Measurements from ENCODE around the gene PIK3R1. TPM values are rescaled to one million over a fixed set of nuclear protein-coding genes. Genes with fewer than 3 reads are reported as not detected.
A peak's percentile ranks its signal among the peaks of the same experiment; 100 is the strongest.

PIK3R1 gene
- total and polyA plus RNA-seq, 2 of the 4 experiments (the other 2 are of a cell fraction): 2.4 to 9.3 TPM

DNA sequence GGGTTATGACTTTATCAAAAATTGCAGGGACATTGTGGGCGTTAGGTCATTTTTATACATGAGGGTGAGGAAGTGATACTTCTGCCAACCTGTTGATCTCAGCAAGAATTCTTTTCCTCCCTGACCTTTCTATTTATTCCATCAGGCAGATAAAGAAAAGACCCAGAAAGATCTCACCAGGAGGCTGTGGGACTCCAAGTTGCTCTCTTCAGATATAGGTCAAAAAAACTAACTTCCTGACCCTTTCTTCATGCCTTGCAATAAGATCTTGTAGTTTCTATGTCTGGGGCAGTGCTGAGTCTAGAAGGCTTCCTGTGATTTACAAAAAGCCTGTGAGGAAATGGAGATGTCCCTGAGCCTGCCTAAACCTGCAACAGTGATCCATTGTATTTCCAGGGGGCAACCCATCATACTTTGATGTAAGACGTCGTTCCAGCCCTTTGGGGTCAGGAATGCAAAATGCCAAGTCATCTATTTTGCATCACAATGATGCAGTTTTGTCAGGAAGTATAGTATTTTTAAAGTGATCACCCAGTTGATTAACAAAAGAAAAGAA is 22.0 kb upstream of the PIK3R1 start:
- Histone ChIP-seq H3K9me3 (ENCODE audit: control insufficient read depth, insufficient read depth, low read length) (no peaks in the 10 kb centered on the region), H2AK9ac (replicated peaks; ENCODE audit: low read depth, low read length, poor library complexity) (no peak overlapping the region), H2BK15ac (ENCODE audit: low read depth, low read length) (no peak overlapping the region), H4K91ac (ENCODE audit: insufficient read depth, low read depth, low read length) (no peak overlapping the region), H2AK5ac (ENCODE audit: low read depth, low read length) (no peak overlapping the region), H3K27me3 (ENCODE audit: control insufficient read depth, insufficient read depth, low read length) (peaks cover 2% of the 10 kb centered on the region; the same call in 1 of the 2 replicates), H3K56ac (ENCODE audit: extremely low read depth, insufficient read depth, low read length) (no peak overlapping the region), H2AFZ (replicated peaks; ENCODE audit: low read length, poor library complexity) (no peak overlapping the region), H3K36me3 (ENCODE audit: control insufficient read depth, insufficient read depth, low read length) (no peaks in the 10 kb centered on the region), H2BK120ac (ENCODE audit: low read depth, low read length) (no peak overlapping the region), H3K18ac (ENCODE audit: low read depth, low read length) (no peak overlapping the region), H3K14ac (replicated peaks; ENCODE audit: low read depth, low read length) (no peak overlapping the region), H3K9ac (ENCODE audit: low read depth, low read length) (no peak overlapping the region), H3K4me2 (ENCODE audit: low read depth, low read length) (no peak overlapping the region), H3K9me1 (ENCODE audit: insufficient read depth, low read length) (no peaks in the 10 kb centered on the region; the same call in 1 of the 2 replicates), H4K5ac (ENCODE audit: low read depth, low read length) (no peak overlapping the region), H3K4ac (ENCODE audit: low read depth, low read length) (no peak overlapping the region), H2BK20ac (ENCODE audit: low read depth, low read length) (no peak overlapping the region), H3K27ac (ENCODE audit: insufficient read depth, low read length) (no peak overlapping the region), H3K23ac (ENCODE audit: low read depth, low read length) (no peak overlapping the region), H4K8ac (ENCODE audit: low read depth in 2 of 2, low read length in 2 of 2) (no peak overlapping the region), H3K79me1 (ENCODE audit: low read depth in 1 of 2, low read length in 2 of 2) (no peaks in the 10 kb centered on the region), H4K20me1 (ENCODE audit: insufficient read depth, low read length) (no peaks in the 10 kb centered on the region), H3K4me3 (ENCODE audit: insufficient read depth, low read depth, low read length) (no peak overlapping the region), H2BK5ac (ENCODE audit: low read depth, low read length, poor library complexity, severe bottlenecking) (no peak overlapping the region), H3K4me1 (ENCODE audit: control insufficient read depth, insufficient read depth, low read length) (no peaks in the 10 kb centered on the region)
- ATAC-seq (ENCODE audit: low read depth) (no peak), DNase-seq (no peak)
- dilution Hi-C loops (cut with HindIII; ENCODE audit: low sequenced_read_pairs, unreplicated experiment): no loop called here
- CTCF ChIA-PET: no interaction called here
- POLR2A ChIA-PET (ENCODE audit: unreplicated experiment): no interaction called here
- no TSS peak for BruUV-seq (replicated peaks)
- WGBS, 2 experiments (ENCODE audit: extremely low coverage in 2 of 2, insufficient read length in 1 of 2): no CpG with 5 or more reads among the region's 3 CpGs
- intact Hi-C loops (cut with micrococcal nuclease): no loop called here
- TF ChIP-seq CEBPB (IDR thresholded peaks at IDR 0.05; ENCODE audit: low read depth, low read length): no peak
- no peak for TF ChIP-seq ELK1 (IDR thresholded peaks at IDR 0.05; ENCODE audit: borderline replicate concordance, low read depth, low read length)
- no peak for TF ChIP-seq RCOR1 (IDR thresholded peaks at IDR 0.05; ENCODE audit: insufficient replicate concordance, low read length)
- TF ChIP-seq FOS (IDR thresholded peaks at IDR 0.05; ENCODE audit: low read depth, low read length): no peak
- TF ChIP-seq SMC3 (IDR thresholded peaks at IDR 0.05; ENCODE audit: low read depth, low read length): no peak
- peak; percentile 84 for TF ChIP-seq MAFK (IDR thresholded peaks at IDR 0.05; ENCODE audit: low read depth, low read length)
- TF ChIP-seq NFE2L2 (IDR thresholded peaks at IDR 0.05; ENCODE audit: low read depth, low read length): peak; percentile 42
- TF ChIP-seq RAD21 (IDR thresholded peaks at IDR 0.05; ENCODE audit: low read length): no peak
- TF ChIP-seq, protein P1, sequence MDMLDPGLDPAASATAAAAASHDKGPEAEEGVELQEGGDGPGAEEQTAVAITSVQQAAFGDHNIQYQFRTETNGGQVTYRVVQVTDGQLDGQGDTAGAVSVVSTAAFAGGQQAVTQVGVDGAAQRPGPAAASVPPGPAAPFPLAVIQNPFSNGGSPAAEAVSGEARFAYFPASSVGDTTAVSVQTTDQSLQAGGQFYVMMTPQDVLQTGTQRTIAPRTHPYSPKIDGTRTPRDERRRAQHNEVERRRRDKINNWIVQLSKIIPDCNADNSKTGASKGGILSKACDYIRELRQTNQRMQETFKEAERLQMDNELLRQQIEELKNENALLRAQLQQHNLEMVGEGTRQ (IDR thresholded peaks at IDR 0.05; ENCODE audit: low read depth, low read length): no peak
- TF ChIP-seq MXI1 (IDR thresholded peaks at IDR 0.05; ENCODE audit: borderline replicate concordance, low read depth, low read length): no peak
- in situ Hi-C loops (cut with MboI; ENCODE audit: low sequenced_read_pairs): no loop called here
